HepG2 (cell line): ENCODE measurements around the gene KLF16. TPM values are rescaled to one million over a fixed set of nuclear protein-coding genes. Genes with fewer than 3 reads are reported as not detected.
A peak's percentile ranks its signal among the peaks of the same experiment; 100 is the strongest.

Experiments
- AGO2 ChIP-seq: fragments of 200-400 bp; formaldehyde crosslinking; optimal IDR thresholded peaks from 2 replicates; pipeline ENCODE3; 2017; ENCODE audit warnings: mild to moderate bottlenecking, low read depth, low read length, moderate library complexity
- HOXA9 ChIP-seq: sonication (generic); formaldehyde crosslinking; IDR thresholded peaks from 2 replicates; pipeline ENCODE4 v1.8.1; 2022; ENCODE audit warnings: missing genetic modification reagents, mild to moderate bottlenecking, moderate library complexity, borderline replicate concordance
- IKZF4 ChIP-seq: sonication (generic); formaldehyde crosslinking; IDR thresholded peaks from 2 replicates; pipeline ENCODE4 v1.5.1; 2020; ENCODE audit warnings: borderline replicate concordance, mild to moderate bottlenecking, low read depth, missing genetic modification reagents; ENCODE audit errors: not compliant biosample characterization
- KDM3A ChIP-seq: IDR thresholded peaks from 2 replicates; pipeline ENCODE4 v1.6.1; 2018; ENCODE audit warnings: low read depth, missing compliant biosample characterization
- KMT2A ChIP-seq: sonication (generic); formaldehyde crosslinking; IDR thresholded peaks from 2 replicates; pipeline ENCODE4 v1.4.0; 2020; ENCODE audit warnings: missing genetic modification reagents
- MTA1 ChIP-seq: sonication (generic); formaldehyde crosslinking; IDR thresholded peaks from 2 replicates; pipeline ENCODE4 v1.4.0; 2020; ENCODE audit warnings: missing genetic modification reagents, mild to moderate bottlenecking, borderline replicate concordance
- MXI1 ChIP-seq: IDR thresholded peaks from 3 replicates; pipeline ENCODE4 v1.6.1; 2012; ENCODE audit warnings: low read depth, low read length, inconsistent platforms, borderline replicate concordance
- NFRKB ChIP-seq: fragments of 450-650 bp; IDR thresholded peaks from 2 replicates; pipeline ENCODE4 v1.6.1; 2017
- RFXANK ChIP-seq: IDR thresholded peaks from 2 replicates; pipeline ENCODE4 v1.6.1; 2016
- SMC3 ChIP-seq: IDR thresholded peaks from 2 replicates; pipeline ENCODE4 v1.6.1; 2011; ENCODE audit warnings: low read length, improper control_type of control experiment
- SPEN ChIP-seq: sonication (generic); formaldehyde crosslinking; IDR thresholded peaks from 2 replicates; pipeline ENCODE4 v1.5.1; 2020; ENCODE audit warnings: low read depth, mild to moderate bottlenecking, missing genetic modification reagents
- ZBTB38 ChIP-seq: sonication (generic); formaldehyde crosslinking; IDR thresholded peaks from 2 replicates; pipeline ENCODE4 v1.5.1; 2020; ENCODE audit warnings: mild to moderate bottlenecking, missing genetic modification reagents
- ZFP36L2 ChIP-seq: sonication (generic); formaldehyde crosslinking; IDR thresholded peaks from 2 replicates; pipeline ENCODE4 v1.4.0; 2020; ENCODE audit warnings: missing genetic modification reagents
- ZFP90 ChIP-seq: sonication (generic); formaldehyde crosslinking; IDR thresholded peaks from 2 replicates; pipeline ENCODE4 v1.8.0; 2022; ENCODE audit warnings: missing genetic modification reagents, mild to moderate bottlenecking, inconsistent platforms, borderline replicate concordance
- ZNF292 ChIP-seq: sonication (generic); formaldehyde crosslinking; IDR thresholded peaks from 2 replicates; pipeline ENCODE4 v1.8.1; 2022; ENCODE audit warnings: mild to moderate bottlenecking, low read depth, missing genetic modification reagents, borderline replicate concordance
- ZNF709 ChIP-seq: sonication (generic); formaldehyde crosslinking; IDR thresholded peaks from 2 replicates; pipeline ENCODE4 v1.5.0; 2020; ENCODE audit warnings: mild to moderate bottlenecking, missing genetic modification reagents
- ZNF772 ChIP-seq: sonication (generic); formaldehyde crosslinking; IDR thresholded peaks from 2 replicates; pipeline ENCODE4 v1.5.0; 2020; ENCODE audit warnings: mild to moderate bottlenecking, missing genetic modification reagents
- ZNF839 ChIP-seq: sonication (generic); formaldehyde crosslinking; IDR thresholded peaks from 2 replicates; pipeline ENCODE4 v1.4.0; 2020; ENCODE audit warnings: missing genetic modification reagents, mild to moderate bottlenecking, borderline replicate concordance
- ZSCAN21 ChIP-seq: sonication (generic); formaldehyde crosslinking; IDR thresholded peaks from 2 replicates; pipeline ENCODE4 v1.8.0; 2022; ENCODE audit warnings: mild to moderate bottlenecking, missing genetic modification reagents, moderate library complexity, borderline replicate concordance
- polyA plus RNA-seq, 8 experiments: library from polyadenylated mRNA; depleted of rRNA in 3 of 8; stranded (reverse) in 7 of 8; unstranded in 1 of 8; fragments of >200 nt; fragmentation: Illumina TruSeq in 4 of 8; extraction: Trizol in 4 of 8; gene quantifications; 2 replicates each; pipeline versions ENCODE4 v1.2.1 to v1.2.3, GENCODE V29; 2011 to 2016; ENCODE audit warnings: low read depth in 4 of 8, missing spikeins in 1 of 8, mixed read lengths in 1 of 8; ENCODE audit not compliant: insufficient read depth in 1 of 8
- total RNA-seq, 5 experiments: library from RNA; depleted of rRNA; stranded (reverse); fragments of >200 nt; fragmentation: Illumina TruSeq; extraction: Trizol; gene quantifications; 2 replicates each; pipeline ENCODE4 v1.2.3, GENCODE V29; 2016; ENCODE audit warnings: low read depth in 1 of 5
- TF ChIP-seq, protein P1 (sequence below): sonication (generic); formaldehyde crosslinking; IDR thresholded peaks from 2 replicates; pipeline ENCODE4 v1.4.0; 2020; ENCODE audit warnings: mild to moderate bottlenecking, missing genetic modification reagents, borderline replicate concordance
- TF ChIP-seq, protein P2 (sequence below): sonication (generic); formaldehyde crosslinking; IDR thresholded peaks from 2 replicates; pipeline ENCODE4 v1.5.0; 2020; ENCODE audit warnings: missing genetic modification reagents
- TF ChIP-seq, protein P3 (sequence below): sonication (generic); formaldehyde crosslinking; IDR thresholded peaks from 2 replicates; pipeline ENCODE4 v1.8.0; 2022; ENCODE audit warnings: mild to moderate bottlenecking, missing genetic modification reagents
- TF ChIP-seq, protein P4 (sequence below): sonication (generic); formaldehyde crosslinking; IDR thresholded peaks from 2 replicates; pipeline ENCODE4 v1.4.0; 2020; ENCODE audit warnings: missing genetic modification reagents
- TF ChIP-seq, protein P5 (sequence below): fragments of 450-650 bp; IDR thresholded peaks from 2 replicates; pipeline ENCODE4 v1.6.1; 2017

The KLF16 gene
- total and polyA plus RNA-seq, 2 of the 13 experiments (the other 11 are each of a cell fraction or from before 2014, with no cell fraction given) = 3.5 to 6.7 TPM

DNA sequence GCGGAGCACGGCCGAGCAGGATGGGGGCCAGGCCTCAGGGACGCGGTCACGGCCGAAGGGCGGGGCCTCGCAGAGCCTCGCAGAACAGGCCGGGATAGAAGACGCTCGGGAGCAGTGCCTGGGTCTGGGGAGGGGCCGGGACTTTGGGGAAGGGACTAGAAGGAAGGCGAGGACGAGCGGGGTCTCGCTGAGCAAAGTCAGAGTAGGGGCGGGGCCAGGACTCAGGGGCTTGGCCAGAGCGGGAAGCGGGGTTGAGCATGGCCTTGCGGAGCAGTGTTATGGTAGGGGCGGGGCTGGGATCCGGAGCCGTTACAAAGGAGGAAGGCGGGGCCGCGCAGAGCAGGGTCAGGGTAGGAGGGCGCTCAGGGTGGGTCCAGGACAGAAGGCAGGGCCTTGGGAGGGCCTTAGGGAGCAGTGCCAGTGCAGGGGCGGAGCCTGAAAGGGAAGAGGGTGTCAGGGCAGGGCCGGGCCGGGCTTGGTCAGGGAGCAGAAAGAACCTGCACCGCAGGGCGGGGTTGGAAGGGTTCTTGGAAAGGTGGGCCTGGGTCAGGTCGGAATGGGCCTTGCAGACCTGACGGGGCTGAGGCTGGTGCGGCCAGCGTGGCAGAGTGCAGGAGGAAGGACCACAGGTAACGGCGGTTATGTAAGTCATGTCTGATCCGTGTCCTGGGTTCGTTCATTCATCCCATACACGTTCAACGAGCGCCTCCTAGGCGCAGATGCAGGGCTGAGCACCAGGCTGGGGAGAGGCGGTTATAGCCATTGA, 50.8 kb downstream of the KLF16 start (continued):
- TF ChIP-seq, protein P1, sequence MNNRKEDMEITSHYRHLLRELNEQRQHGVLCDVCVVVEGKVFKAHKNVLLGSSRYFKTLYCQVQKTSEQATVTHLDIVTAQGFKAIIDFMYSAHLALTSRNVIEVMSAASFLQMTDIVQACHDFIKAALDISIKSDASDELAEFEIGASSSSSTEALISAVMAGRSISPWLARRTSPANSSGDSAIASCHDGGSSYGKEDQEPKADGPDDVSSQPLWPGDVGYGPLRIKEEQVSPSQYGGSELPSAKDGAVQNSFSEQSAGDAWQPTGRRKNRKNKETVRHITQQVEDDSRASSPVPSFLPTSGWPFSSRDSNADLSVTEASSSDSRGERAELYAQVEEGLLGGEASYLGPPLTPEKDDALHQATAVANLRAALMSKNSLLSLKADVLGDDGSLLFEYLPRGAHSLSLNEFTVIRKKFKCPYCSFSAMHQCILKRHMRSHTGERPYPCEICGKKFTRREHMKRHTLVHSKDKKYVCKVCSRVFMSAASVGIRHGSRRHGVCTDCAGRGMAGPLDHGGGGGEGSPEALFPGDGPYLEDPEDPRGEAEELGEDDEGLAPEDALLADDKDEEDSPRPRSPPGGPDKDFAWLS (CRISPR knock-in tag) = no peak
- TF ChIP-seq ZNF292 (CRISPR knock-in tag) (no peak), MTA1 (peak; percentile 66; the same call in 1 of the 2 replicates), NFRKB (no peak), HOXA9 (CRISPR knock-in tag) (0 out of 2 replicates have a peak, but pooled peaks have one; percentile 46), AGO2 (peak; percentile 81), ZBTB38 (CRISPR knock-in tag) (peak; percentile 69), ZNF709 (0 out of 2 replicates have a peak, but pooled peaks have one; percentile 43), KDM3A (CRISPR knock-in tag) (no peak), IKZF4 (no peak), ZFP90 (peak; percentile 74), ZNF839 (CRISPR knock-in tag) (no peak), ZFP36L2 (CRISPR knock-in tag) (no peak), SPEN (CRISPR knock-in tag) (peak; percentile 17; the same call in 1 of the 2 replicates), MXI1 (no peak; the same call in 2 of the 3 replicates), KMT2A (CRISPR knock-in tag) (peak; percentile 63; the same call in 1 of the 2 replicates), RFXANK (no peak), ZSCAN21 (CRISPR knock-in tag) (peak; percentile 56; the same call in 1 of the 2 replicates), ZNF772 (CRISPR knock-in tag) (peak; percentile 57; the same call in 1 of the 2 replicates), SMC3 (peak; percentile 34; the same call in 1 of the 2 replicates)
- TF ChIP-seq, protein P2, sequence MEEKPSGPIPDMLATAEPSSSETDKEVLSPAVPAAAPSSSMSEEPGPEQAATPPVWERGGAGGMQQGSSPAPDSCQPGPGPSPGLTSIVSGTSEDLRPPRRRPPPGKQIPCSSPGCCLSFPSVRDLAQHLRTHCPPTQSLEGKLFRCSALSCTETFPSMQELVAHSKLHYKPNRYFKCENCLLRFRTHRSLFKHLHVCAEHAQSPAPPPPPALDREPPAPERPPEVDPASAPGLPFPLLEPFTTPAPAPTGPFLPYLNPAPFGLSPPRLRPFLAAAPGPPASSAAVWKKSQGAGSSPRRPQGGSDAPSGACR (CRISPR knock-in tag) = no peak
- TF ChIP-seq, protein P3, sequence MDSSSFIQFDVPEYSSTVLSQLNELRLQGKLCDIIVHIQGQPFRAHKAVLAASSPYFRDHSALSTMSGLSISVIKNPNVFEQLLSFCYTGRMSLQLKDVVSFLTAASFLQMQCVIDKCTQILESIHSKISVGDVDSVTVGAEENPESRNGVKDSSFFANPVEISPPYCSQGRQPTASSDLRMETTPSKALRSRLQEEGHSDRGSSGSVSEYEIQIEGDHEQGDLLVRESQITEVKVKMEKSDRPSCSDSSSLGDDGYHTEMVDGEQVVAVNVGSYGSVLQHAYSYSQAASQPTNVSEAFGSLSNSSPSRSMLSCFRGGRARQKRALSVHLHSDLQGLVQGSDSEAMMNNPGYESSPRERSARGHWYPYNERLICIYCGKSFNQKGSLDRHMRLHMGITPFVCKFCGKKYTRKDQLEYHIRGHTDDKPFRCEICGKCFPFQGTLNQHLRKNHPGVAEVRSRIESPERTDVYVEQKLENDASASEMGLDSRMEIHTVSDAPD (CRISPR knock-in tag) = no peak
- TF ChIP-seq, protein P4, sequence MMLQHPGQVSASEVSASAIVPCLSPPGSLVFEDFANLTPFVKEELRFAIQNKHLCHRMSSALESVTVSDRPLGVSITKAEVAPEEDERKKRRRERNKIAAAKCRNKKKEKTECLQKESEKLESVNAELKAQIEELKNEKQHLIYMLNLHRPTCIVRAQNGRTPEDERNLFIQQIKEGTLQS (CRISPR knock-in tag) = no peak
- TF ChIP-seq, protein P5, sequence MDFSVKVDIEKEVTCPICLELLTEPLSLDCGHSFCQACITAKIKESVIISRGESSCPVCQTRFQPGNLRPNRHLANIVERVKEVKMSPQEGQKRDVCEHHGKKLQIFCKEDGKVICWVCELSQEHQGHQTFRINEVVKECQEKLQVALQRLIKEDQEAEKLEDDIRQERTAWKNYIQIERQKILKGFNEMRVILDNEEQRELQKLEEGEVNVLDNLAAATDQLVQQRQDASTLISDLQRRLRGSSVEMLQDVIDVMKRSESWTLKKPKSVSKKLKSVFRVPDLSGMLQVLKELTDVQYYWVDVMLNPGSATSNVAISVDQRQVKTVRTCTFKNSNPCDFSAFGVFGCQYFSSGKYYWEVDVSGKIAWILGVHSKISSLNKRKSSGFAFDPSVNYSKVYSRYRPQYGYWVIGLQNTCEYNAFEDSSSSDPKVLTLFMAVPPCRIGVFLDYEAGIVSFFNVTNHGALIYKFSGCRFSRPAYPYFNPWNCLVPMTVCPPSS = no peak
